SKM-1 (cell line): ENCODE data around the gene PDZD4.
"Not testable (repeated sequence)": the region's sequence is repeated elsewhere in the genome, so short reads cannot be mapped to it uniquely, and the experiment has no call there.

Experiments
- DNase-seq: peaks from one replicate; lab custom pipeline; 2025; ENCODE audit not compliant: unreplicated experiment; lab: John Stamatoyannopoulos, UW

The PDZD4 gene

DNA sequence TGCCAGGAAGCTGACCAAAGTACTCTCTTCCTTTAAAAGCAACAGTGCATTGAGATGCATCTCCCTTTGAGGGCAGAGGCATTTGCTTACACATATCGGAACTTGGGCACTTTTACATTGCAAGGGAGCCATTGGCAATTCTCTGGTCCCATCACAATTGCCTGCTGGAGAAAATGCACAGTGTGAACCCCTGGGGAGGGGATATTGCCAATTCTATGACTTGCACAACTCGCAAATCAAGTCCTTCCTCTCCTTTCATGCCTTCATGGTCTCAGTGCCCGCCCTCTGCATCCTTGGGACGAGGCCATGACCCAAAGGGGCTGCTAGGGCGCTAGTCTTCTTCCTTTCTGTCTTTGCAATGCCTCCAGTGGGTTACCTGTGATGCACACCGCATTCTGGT is 14.9 kb upstream of the PDZD4 start:
- DNase-seq, result no peak

DNA sequence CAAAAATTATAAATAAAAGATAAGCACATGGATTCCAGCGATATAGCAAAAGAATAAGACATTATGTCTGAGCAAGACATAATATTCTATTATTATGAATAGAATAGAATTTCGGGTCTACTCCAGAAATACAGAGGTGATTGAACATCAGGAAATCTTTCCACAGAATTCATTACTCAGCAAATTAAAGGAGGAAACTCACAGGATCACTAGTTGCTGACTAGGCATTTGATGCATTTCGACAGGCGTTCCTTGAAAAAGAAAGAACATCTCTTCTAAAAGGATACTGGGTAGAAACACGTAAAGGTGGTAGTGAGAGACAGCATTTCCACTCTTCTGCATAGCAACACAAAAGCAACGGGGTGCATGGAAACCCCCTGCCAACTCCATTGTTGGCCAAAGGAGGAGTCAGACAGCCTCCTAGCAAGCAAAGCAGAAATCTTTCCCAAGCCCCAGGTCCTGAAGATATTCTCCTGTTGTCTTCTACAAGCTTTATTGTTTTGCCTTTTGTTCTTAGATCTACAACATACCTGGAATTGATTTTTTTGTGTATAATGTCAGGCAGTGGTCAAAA is 14.3 kb upstream of the PDZD4 start:
- DNase-seq, result no peak

DNA sequence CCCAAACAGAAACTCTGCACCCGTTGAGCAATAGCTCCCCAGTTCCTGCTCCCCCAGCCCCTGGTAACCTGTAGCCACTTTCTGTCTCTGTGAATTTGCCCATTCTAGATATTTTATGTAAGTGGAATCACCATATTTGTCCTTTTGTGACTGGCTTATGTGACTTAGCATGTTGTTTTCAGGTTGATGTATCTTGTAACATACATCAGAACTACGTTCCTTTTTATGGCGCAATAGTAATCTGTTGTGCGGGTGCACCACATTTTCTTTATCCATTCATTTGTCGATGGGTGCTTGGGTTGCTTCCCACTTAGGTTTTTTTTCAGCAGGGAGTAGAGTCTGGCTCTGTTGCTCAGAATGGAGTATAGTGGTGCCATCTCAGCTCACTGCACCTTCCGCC is 6.6 kb upstream of the PDZD4 start:
- DNase-seq, result no peak

DNA sequence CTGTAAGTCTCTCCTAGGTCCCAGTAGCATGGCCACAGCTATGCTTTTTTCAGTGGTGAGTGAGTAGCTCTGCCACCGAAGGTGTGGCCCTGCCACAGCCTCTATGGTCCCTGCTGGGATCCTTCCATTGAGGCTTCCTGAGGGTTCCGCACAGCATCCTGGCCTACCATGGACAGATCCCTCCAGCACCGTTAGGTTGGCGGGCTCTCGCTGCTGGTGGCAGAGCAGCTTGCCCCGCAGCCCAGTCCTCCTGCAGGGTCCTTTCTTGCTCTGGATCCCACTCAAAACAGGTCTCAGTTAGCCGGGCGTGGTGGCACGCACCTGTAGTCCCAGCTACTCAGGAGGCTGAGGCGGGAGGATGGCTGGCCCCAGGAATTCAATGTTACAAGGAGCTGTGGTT is 2.4 kb upstream of the PDZD4 start:
- no peak for DNase-seq

DNA sequence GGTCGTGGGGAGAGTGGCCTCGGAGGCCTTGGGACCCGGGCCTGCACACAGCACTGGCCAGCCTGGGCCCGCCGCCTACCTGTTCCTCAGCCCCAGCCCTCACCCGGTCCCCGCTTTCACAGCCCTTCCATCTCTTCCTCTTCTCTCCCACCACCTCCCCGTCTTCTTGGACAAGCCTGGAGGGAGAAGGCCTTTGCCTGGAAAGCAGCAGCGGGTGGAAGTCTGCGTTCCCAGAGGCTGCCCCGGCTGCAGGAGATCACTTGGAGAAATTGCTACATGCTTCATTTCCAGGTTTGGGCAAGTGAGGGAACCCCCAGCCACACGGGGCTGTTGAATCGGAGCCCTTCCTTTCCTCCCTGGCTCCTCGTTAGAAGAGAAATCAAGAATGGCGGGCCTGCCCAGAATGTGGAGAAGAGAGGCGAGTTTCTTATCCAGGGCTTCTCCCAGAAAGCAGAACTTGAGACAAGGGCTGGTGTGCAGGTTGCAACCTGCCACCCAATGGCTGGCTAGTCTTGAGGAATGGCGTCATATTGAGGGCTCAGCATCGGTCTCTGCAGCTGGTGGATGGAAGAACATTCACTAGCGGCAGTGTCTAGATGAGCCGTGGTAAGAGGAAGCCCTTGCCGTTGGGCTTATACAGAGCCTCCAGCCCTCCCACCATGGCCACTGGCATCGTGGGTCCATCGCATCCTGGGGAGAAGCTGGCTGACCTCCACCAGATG is 1.2 kb upstream of the PDZD4 start:
- DNase-seq, result no peak

DNA sequence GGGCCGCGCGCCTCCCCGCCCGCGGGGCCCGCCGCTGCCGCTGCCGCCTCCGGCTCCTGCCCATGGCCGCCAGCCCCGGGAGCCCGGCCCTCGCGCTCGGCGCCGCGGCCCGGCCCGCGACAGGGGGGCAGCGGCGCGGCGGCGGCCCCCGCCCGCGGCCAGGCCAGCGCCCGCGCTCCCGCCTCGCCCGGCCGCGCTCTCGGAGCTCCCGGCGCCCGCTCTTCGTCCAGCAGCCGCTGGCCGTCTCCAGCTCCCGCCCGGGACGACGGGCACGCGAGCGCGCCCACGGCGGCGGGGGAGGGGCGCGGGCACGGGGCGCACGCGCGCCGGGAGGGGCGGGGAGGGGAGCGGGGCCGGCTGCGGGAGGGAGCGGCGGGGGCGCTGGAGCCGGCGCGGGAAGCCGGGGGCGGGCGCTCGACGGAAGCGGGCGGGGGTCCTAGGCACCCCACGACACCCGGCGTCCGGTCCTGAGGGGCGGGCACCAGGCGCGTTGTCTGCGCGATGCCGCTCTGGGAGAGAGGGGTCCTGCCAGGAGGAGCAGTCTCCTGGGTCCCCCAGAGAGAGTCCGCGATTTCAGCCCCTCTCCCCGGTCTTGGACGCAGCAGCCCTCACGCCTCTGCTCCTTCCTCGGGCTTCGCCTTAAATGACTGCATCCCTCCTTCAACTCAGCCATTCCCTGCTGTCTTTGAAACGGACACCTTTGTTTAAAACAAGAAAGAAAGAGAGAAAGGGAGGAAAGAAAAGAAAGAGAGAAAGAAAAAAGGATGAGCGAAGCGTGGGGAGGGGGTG is 490 bp upstream of the PDZD4 start:
- DNase-seq, result no peak

DNA sequence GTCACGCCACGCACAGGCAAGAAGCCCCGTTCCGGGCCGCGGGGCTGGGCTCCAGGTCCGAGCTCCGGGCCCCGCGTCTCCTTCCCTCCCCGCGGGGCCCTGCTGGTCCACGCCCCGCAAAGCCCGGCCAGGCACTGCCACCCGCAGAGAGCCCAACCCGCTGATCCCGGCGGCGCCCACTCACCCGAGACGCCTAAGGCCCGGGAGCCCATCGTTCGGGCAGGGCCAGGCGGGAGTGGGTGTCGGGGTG is 870 bp downstream of the PDZD4 start:
- no peak for DNase-seq

DNA sequence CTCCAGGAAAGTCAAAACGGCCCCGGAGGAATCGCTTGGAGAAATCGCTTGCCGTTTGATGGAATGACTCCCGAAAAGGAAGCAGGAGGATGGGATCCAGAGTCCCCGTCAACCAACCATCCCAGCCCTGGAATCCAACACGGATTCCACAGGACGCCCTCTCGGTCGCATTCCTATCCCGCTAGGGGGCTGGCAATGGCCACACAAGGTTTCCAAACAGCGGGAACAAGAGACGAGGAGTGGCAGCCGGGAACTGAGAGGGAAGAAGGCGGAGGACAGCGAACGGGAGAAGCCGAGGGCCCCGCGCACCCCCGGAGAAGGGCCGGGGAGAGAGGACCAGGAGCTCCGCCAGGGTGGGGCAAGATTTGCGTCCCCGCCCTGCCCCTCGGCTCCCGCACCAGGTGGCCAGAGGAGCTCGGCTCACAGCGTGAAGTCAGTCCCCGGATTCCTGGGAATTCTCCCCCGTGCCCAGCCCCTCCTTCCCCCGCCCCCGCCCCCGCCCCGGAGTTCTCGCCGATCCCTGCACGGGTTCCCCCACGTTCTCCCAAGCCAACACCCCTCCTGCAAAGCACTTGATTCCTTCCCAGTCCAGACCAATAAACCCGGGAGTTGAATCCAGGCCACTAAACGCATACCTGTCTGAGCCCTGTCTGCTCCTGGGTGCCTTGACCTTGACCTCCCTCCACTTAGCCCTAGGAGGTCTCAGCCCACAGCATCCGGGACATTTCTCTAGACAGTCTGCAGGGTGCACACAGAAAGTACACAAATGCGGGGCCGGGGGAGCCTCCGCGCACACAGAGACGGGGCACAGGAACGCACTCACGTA is 1.4 kb downstream of the PDZD4 start:
- no peak for DNase-seq

DNA sequence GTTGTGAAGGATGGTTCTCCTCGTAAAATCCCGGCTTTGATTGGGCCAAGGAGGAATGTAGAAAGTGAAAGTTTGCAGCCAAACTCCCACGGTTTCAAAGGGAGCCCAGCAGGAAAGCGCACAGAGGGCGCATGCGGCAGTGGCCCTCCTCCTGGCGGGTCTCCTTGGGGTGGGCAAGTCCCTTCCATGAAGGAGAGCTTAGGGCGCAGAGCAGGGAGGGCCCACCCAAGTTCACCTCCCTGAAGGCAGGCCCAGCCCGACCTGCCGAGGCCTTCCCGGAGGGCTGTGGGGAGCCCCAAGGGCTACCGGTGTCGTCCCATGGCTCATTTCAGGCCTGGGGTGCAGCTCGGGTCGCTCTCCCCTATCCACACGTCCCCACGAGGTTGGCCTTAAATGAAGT is 2.0 kb downstream of the PDZD4 start:
- no peak for DNase-seq

DNA sequence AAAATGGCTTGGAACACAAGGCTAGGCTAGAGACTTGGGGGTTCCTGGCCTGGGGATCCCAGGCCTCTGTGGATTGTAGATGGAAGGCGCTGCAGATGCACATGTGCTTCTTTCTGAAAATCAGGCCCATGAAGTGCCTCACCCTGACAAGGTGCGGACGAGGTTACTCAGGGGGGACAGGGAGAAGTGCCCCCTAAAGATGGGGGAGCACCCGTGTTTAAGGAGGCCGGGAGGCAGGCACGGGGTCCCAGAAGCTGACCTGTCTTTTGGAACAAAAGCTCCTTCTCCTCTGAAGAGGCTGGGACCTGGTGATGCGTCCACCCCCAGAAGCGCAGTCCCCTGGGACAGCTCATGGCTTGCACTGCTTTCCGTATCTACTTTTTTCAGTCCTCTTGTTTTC is 2.4 kb downstream of the PDZD4 start:
- DNase-seq, result no peak

DNA sequence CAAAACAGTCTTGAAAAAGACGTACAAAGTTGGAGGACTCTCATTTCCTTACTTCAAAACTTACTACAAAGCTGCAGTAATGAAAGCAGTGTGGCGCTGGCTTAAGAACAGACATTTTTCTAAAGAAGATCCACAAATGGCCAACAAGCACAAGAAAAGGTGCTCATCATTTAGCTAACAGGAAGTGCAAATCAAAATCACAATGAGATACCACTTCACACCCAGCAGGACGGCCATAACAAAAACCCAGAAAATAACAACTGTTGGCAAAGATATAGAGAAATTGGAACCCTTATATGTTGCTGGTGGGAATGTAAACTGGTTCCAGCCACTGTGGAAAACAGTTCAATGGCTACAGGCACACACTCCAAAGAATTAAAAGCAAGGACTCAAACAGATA is 3.3 kb downstream of the PDZD4 start:
- no peak for DNase-seq

DNA sequence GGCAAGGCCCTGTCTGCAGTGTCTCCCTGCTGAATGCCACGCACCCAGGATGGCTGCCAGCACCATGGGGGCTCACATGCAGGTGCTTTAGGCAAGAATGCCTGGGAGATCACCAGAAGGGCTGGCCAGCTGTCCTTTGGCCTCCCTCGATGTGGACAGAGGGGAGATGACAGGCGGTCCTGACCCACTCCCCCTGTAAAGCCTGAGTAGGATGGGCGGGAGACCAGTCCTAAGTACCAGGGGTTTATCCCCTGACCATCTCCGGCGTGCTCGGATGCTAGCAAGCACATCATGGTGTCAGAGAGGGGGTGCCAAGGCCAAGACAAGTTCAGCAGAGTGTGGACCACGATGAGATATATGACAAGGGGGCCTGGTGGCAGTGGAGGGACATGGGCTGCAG is 5.3 kb downstream of the PDZD4 start:
- DNase-seq, result no peak

DNA sequence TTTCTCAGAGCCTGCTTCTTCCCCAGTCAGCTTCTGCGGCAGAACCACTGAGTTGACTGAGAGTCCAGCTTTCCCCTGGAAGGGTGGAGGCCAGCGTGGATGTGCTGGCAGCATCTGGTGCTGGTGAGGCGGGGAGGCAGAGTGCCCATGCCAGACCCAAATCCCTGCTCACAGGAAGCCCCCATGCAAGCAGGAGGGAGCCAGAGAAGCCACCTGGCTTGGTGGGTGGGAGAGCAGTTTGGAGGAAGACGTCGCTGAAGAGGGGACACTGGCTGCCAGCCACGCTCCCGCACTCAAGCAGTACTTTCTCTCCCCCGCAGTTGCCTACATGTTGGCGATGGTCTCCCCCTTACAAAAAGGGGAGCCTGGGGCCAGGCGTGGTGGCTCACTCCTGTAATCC is 6.0 kb downstream of the PDZD4 start:
- DNase-seq, result no peak

DNA sequence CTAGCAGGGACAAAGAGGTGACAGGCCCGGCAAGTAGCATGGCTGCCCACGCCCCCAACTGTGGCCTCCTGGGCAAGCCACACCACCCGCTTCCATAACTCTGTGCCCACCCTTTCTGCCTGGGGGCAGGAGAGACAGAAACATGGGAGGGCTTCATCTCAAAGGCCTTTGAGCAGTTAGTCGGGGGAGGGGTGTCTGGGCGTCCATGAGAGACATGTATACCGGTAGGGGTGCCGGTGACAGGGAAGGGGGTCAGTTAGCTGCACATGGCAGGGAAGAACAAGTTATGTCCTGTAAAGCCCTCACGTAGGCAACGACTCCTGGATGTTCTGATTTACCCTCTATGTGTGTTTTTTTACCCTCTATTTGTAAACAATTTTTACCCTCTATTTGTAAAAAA is 9.3 kb downstream of the PDZD4 start:
- no peak for DNase-seq

DNA sequence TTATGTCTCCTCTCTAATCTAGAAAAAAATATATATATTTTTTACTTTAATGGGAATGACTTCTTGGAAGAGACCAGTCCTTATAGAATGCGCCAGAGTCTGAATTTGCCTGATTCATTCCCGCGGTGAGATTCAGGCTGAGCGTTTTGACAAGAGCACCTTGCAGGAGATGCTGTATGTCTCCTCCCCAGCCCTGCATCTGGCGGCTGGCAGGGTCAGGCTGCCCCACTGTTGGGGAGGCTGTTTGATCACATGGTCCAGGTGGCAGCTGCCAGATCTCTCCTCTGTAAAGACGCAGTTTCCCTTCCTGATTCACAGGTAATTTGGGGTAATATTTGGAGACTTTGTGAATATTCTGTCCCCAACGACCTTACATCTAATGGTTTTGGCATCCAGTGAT is 9.7 kb downstream of the PDZD4 start:
- DNase-seq, result no peak

DNA sequence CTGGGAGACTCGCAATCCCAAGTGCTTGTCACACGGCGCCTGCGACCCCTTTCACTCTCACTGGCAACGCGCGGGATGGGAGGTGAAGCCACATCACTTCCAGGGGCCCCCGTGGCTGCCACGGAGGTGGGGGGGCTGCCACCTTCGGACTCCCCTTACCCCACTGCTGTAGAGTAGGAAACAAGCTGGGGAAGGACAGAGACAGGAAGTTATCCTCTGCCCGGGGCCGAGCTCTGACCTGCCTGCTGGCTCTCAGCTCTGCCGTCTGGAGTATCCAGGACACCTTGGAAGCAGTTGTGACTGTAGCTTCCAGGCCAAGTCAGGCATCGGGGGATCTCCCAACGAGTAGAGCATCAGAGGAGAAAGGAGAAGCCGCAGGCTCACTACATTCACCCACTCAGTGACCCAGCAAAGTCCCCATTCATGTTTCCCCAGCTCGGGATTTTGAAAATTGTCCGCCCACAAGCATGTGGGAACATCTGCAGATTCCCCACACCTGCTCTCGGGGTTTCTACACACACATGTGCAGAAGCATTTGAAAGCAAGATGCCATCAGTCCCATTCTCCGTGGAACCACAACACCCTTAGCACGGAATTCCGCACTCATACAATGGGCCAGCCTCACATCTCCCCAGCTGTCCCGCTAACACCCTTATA is 10.8 kb downstream of the PDZD4 start:
- DNase-seq, result no peak

DNA sequence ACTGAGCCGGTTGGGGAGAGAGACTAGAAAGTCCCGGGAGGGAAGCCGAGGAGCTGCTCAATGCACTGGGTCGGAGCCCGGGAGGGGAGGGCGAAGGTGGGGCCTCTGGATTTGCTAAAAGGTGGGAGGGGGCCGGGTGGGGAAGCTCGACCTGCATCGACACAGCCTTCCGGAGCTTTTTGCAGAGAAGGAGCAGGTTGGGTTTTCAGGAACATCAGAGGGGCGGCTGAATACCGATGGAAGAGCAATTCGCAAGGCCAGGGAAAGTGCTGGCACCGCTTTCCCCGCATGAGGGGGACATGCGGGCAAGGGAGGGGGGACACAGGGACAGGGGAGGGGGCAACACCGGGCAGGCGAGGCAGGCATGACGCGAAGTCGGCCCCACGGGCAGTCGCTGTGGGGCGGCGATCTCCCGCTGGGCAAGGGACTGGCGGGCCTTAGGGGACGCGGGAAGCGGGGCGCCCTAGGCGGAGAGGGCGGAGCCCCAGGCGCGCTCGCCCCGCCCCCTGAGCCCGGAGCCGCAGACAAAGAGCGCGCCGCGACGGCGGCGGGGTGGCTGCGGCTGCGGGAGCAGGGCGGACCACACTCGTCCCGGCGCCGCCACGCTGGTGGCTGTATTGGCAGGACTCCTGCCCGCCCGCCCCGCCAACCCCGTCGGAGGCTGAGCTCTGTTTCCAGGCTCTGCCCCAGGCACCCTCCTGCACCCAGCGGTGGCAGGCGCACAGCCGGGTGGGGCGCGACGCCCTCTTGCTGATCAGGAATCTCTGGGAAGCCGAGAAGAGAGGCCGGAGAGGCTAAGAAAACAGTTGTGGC is 11.6 kb downstream of the PDZD4 start:
- DNase-seq, result no peak

DNA sequence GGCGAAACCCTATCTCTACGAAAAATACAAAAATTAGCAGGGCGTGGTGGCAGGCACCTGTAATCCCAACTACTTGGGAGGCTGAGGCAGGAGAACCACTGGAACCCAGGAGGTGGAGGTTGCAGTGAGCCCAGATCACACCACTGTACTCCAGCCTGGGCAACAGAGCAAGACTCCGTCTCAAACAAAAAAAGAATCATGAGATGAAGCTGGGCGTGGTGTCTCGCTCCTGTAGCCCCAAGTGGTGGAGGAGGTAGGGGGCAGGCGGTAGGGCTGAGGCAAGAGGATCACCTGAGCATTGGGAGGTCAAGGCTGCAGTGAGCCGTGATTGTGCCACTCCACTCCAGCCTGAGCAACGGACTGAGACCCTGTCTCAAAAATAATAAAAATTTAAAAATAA is 12.3 kb downstream of the PDZD4 start:
- not testable (repeated sequence) for DNase-seq

DNA sequence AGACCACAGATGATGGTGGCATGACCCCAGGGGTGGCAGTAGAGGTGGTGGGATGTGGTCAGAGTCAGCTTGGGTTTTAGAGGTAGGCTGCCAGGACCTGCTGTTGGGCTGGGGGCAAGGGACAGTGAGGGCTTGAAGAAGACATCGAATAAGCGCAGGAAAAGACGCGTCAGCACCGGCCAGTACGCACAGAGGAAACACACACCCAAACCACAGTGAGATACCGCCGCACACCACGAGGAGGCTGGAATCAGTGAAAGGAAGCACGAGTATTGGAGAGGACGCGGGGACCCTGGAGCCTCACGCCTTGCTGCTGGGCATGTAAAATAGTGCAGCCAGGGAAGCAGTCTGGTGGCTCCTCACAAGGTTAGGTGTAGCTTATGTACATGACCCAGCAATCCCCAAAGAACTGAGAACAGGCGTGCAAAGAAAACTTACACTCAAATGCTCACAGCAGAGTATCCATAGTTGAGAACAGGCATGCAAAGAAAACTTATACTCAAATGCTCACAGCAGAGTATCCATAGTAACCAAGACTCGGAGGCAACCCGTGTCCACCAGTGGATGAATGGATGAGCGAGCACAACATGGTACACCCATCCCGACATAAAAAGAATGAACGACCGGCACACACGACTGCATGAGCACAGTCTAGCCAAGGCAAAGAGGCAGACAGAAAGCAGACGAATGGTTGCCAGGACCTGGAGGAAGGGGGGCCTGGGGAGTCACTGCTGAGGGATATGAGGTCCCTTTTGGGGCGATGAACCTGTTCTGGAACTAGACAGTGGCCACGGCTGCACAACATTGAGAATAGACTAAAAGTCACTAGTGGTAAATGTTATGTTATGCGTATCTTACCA is 13.3 kb downstream of the PDZD4 start:
- DNase-seq, result no peak
